ENCODE data around the gene XRCC3.

GRCh38 chr14:103657471-103657870 lies 57.8 kb downstream of the XRCC3 start:
- TF ChIP-seq POLR2A (IDR thresholded peaks at IDR 0.05) (no peak), EP300 (IDR thresholded peaks at IDR 0.05; ENCODE audit: low read depth) (no peak), POLR2AphosphoS5 (IDR thresholded peaks at IDR 0.05) (no peak)
- TF ChIP-seq, protein P1, sequence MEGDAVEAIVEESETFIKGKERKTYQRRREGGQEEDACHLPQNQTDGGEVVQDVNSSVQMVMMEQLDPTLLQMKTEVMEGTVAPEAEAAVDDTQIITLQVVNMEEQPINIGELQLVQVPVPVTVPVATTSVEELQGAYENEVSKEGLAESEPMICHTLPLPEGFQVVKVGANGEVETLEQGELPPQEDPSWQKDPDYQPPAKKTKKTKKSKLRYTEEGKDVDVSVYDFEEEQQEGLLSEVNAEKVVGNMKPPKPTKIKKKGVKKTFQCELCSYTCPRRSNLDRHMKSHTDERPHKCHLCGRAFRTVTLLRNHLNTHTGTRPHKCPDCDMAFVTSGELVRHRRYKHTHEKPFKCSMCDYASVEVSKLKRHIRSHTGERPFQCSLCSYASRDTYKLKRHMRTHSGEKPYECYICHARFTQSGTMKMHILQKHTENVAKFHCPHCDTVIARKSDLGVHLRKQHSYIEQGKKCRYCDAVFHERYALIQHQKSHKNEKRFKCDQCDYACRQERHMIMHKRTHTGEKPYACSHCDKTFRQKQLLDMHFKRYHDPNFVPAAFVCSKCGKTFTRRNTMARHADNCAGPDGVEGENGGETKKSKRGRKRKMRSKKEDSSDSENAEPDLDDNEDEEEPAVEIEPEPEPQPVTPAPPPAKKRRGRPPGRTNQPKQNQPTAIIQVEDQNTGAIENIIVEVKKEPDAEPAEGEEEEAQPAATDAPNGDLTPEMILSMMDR (IDR thresholded peaks at IDR 0.05): no peak

All from transverse colon (tissue), 4 donors.